ENCODE data around the gene MVP.

DNA sequence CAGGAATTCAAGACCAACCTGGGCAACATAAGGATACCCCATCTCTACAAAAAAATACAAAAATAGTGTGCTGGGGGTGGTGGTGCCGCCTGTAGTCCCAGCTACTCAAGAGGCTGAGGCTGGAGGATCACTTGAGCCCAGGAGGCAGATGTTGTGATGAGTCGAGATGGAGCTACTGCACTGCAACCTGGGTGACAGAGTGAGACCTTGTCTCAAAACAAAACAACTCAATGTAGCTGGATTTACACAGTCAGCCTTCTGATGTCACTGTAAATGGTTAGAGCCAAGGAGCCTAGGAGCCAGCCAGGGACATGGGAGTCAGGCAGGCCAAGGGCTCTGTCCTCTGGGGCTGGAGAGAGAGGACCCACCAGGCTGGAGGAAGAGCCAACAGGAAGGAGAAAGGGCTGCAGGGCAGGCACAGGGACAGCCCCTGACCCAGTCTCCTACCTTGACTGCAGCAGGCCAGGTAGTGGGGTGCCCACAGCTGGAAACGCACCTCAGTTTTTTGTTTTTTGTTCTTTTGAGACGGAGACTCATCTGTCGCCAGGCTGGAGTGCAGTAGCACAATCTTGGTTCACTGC, 34.3 kb downstream of the MVP start:
- TF ChIP-seq, protein P1, sequence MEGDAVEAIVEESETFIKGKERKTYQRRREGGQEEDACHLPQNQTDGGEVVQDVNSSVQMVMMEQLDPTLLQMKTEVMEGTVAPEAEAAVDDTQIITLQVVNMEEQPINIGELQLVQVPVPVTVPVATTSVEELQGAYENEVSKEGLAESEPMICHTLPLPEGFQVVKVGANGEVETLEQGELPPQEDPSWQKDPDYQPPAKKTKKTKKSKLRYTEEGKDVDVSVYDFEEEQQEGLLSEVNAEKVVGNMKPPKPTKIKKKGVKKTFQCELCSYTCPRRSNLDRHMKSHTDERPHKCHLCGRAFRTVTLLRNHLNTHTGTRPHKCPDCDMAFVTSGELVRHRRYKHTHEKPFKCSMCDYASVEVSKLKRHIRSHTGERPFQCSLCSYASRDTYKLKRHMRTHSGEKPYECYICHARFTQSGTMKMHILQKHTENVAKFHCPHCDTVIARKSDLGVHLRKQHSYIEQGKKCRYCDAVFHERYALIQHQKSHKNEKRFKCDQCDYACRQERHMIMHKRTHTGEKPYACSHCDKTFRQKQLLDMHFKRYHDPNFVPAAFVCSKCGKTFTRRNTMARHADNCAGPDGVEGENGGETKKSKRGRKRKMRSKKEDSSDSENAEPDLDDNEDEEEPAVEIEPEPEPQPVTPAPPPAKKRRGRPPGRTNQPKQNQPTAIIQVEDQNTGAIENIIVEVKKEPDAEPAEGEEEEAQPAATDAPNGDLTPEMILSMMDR (IDR thresholded peaks at IDR 0.05): no peak
- no peak for TF ChIP-seq POLR2A (IDR thresholded peaks at IDR 0.05)
